ENCODE results near the gene DPY19L3.

Gene DPY19L3

DNA sequence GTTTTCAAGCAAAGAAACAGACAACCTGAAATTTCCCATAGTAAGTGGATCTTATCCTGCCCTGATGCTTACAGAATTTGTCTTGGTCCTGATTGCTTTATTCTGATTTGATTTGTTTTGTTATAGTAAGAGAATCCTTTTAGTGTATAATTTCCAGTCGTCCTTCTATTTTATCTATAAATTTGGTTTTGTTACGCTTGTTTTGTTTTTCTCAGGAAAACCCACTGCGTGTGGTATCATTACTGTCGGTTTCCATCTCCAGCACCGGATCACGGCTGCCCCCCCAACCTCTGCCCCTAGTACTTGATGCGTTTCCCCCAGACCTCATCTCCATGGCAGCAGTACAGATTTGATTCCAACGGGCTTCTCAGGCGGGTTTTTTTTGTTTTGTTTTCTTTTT, 117.4 kb downstream of the DPY19L3 start:
- DNase-seq: no peak

DNA sequence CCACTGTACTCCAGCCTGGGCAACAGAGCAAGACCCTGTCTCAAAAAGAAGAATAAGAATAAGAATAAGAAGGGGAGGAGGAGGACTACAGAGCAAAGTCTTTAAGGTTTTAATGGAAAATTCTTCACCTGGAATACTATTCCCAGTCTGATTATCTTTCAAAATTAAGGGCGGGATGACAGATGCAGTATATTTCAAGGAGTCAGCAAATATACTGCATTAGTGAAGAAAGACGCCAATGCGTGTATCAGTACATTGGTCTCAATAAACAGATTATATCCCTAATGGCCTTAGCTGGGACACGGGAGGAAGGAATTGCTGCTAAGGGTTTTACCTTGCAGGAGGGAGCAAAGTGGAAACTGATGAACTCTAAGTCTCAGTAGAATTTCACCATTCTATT, 121.3 kb downstream of the DPY19L3 start:
- no peak for DNase-seq

DNA sequence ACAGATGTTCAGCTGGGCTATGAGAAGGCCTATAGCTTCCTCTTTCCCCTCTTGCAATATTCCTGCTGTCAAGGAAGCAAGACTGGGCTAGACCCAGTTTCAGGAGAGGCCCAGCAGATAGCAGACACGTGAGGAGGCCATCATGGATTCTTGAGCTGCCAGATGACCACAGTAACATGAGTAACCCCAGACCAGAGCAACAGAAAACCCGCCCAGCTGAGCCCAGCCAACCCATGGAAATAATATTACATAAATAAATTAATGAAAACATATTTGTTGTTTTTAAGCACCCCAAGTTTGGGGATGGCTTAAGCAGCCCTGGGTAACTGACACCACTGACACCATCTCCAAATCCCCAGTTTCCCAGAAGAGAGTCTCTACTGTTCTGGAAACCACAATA, 125.2 kb downstream of the DPY19L3 start:
- DNase-seq: no peak

DNA sequence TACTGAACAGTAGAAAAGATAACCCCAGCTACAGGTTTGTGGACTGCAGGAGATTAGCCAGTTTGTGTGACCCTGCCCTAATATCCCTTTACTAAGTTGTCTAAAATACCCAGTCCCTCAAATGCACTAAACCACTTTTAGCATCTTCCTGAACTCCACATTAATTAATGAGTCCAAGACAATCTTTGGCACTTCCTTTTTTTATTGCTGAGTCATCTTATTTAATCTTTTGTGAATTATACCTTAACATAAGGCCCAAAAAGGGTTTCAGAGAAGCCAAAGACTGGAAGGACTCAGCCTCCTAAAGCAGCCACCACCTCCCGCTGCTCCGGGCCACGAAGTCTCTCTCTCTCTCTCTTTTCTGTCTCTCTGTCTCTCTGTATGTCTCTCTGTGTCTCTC, 126.7 kb downstream of the DPY19L3 start:
- DNase-seq: no peak
